ENCODE measurements around the gene MAGI3.
"Not testable (repeated sequence)": the region's sequence is repeated elsewhere in the genome, so short reads cannot be mapped to it uniquely, and the experiment has no call there.

GRCh38 chr1:113718621-113719020 is 328.3 kb downstream of the MAGI3 start:
- TF ChIP-seq POLR2A, CTCF, EP300 (IDR thresholded peaks at IDR 0.05): not testable (repeated sequence)
